ENCODE data around the gene FAF2.
A peak's percentile ranks its signal among the peaks of the same experiment; 100 is the strongest.

The FAF2 gene

GRCh38 chr5:176538989-176539384, 90.8 kb downstream of the FAF2 start:
- Mint-ChIP-seq H3K9me3 (no peaks in the 10 kb centered on the region), H3K27ac (peak overlapping the region; percentile 96 to 98 (median 98)), H3K4me3 (peak overlapping the region in 2 of 3 experiments; percentile 99 to 100), H3K36me3 (ENCODE audit: low read depth) (no peaks in the 10 kb centered on the region), H3K4me1 (peaks cover 65% of the 10 kb centered on the region), H3K27me3 (ENCODE audit: low read depth) (peaks cover 10% of the 10 kb centered on the region)
- TF ChIP-seq CTCF (IDR thresholded peaks at IDR 0.05; ENCODE audit: unreplicated experiment in 3 of 3): no peak

GRCh38 chr5:176540476-176540899, 92.3 kb downstream of the FAF2 start:
- no peaks in the 10 kb centered on the region for H3K36me3 Mint-ChIP-seq (ENCODE audit: low read depth)
- H3K9me3 Mint-ChIP-seq: no peaks in the 10 kb centered on the region
- H3K4me3 Mint-ChIP-seq: peak overlapping the region; percentile 75 to 84 (median 79)
- peak overlapping the region; percentile 48 to 92 (median 73) for H3K27ac Mint-ChIP-seq
- peaks cover 15% of the 10 kb centered on the region for H3K27me3 Mint-ChIP-seq (ENCODE audit: low read depth)
- peaks cover 50% of the 10 kb centered on the region for H3K4me1 Mint-ChIP-seq
- no peak for TF ChIP-seq CTCF (IDR thresholded peaks at IDR 0.05; ENCODE audit: unreplicated experiment in 3 of 3)

GRCh38 chr5:176540956-176541337, 92.8 kb downstream of the FAF2 start:
- Mint-ChIP-seq H3K36me3 (ENCODE audit: low read depth) (no peaks in the 10 kb centered on the region), H3K4me3 (peak overlapping the region; percentile 84 to 88 (median 86)), H3K9me3 (no peaks in the 10 kb centered on the region), H3K27ac (peak overlapping the region; percentile 73 to 92 (median 92)), H3K27me3 (ENCODE audit: low read depth) (peaks cover 15% of the 10 kb centered on the region), H3K4me1 (peaks cover 46% of the 10 kb centered on the region)
- no peak for TF ChIP-seq CTCF (IDR thresholded peaks at IDR 0.05; ENCODE audit: unreplicated experiment in 3 of 3)

GRCh38 chr5:176541338-176542134, 93.4 kb downstream of the FAF2 start:
- Mint-ChIP-seq H3K4me1 (peaks cover 46% of the 10 kb centered on the region), H3K36me3 (ENCODE audit: low read depth) (no peaks in the 10 kb centered on the region), H3K27ac (peak overlapping the region; percentile 73 to 92 (median 92)), H3K27me3 (ENCODE audit: low read depth) (peaks cover 15% of the 10 kb centered on the region), H3K9me3 (no peaks in the 10 kb centered on the region), H3K4me3 (peak overlapping the region; percentile 84 to 88 (median 86))
- TF ChIP-seq CTCF (IDR thresholded peaks at IDR 0.05; ENCODE audit: unreplicated experiment in 3 of 3): no peak

- Mint-ChIP-seq H3K27me3 (ENCODE audit: low read depth) (peaks cover 15% of the 10 kb centered on the region), H3K9me3 (no peaks in the 10 kb centered on the region), H3K27ac (peak overlapping the region; percentile 73 to 92 (median 92)), H3K36me3 (ENCODE audit: low read depth) (no peaks in the 10 kb centered on the region), H3K4me3 (peak overlapping the region; percentile 84 to 88 (median 86)), H3K4me1 (peaks cover 46% of the 10 kb centered on the region)
- no peak for TF ChIP-seq CTCF (IDR thresholded peaks at IDR 0.05; ENCODE audit: unreplicated experiment in 3 of 3)
These were observed 94.0 kb downstream of the FAF2 start for GRCh38 chr5:176542135-176542595.
